Fibroblast of villous mesenchyme (primary cell): Measurements from ENCODE around the gene FIS1. TPM values are rescaled to one million over a fixed set of nuclear protein-coding genes. Genes with fewer than 3 reads are reported as not detected.
"Not testable (repeated sequence)": the region's sequence is repeated elsewhere in the genome, so short reads cannot be mapped to it uniquely, and the experiment has no call there.

Source experiments
- DNase-seq: peaks from one replicate; pipeline ENCODE4 v3.0.0-alpha.2; 2010; ENCODE audit warnings: low read depth
- H3K4me3 ChIP-seq: 2 replicates; pipeline ENCODE4 v1.5.1; 2011; ENCODE audit warnings: low read depth, mild to moderate bottlenecking, low read length
- CTCF ChIP-seq: IDR thresholded peaks from 2 replicates; pipeline ENCODE4 v1.5.1; 2012; ENCODE audit warnings: low read depth, mild to moderate bottlenecking, low read length; ENCODE audit not compliant: insufficient read depth
- total RNA-seq: library from RNA; depleted of rRNA; stranded (reverse); fragments of >200 nt; gene quantifications from 2 replicates; pipeline ENCODE4 v1.2.3, GENCODE V29; 2012

The FIS1 gene
- total RNA-seq, 1 donor, result 123 TPM

GRCh38 chr7:101269664-101270063 is 24.8 kb upstream of the FIS1 start:
- no peak overlapping the region for H3K4me3 ChIP-seq
- TF ChIP-seq CTCF, result no peak
- no peak for DNase-seq

- no peak for TF ChIP-seq CTCF
- no peak for DNase-seq
- H3K4me3 ChIP-seq, result no peak overlapping the region
These were observed 21.0 kb upstream of the FIS1 start for GRCh38 chr7:101265622-101266516.

- peak; percentile 39 for DNase-seq
- H3K4me3 ChIP-seq, result not testable (repeated sequence)
These were observed 19.3 kb upstream of the FIS1 start for GRCh38 chr7:101264102-101264706.

- no peak for TF ChIP-seq CTCF
- DNase-seq, result no peak
- H3K4me3 ChIP-seq, result no peak overlapping the region
These were observed 13.4 kb upstream of the FIS1 start for GRCh38 chr7:101258243-101258731.

- no peak for TF ChIP-seq CTCF
- DNase-seq, result peak; percentile 63
- no peak overlapping the region for H3K4me3 ChIP-seq
These were observed 10.9 kb upstream of the FIS1 start for GRCh38 chr7:101255796-101256195.

GRCh38 chr7:101253199-101253598 is 8.3 kb upstream of the FIS1 start:
- not testable (repeated sequence) for DNase-seq, H3K4me3 ChIP-seq

- TF ChIP-seq CTCF, result no peak
These were observed 7.2 kb upstream of the FIS1 start for GRCh38 chr7:101251871-101252659.

More at GRCh38 chr7:101251871-101252659, 7.2 kb upstream of the FIS1 start:
- peak overlapping the region; percentile 77 for H3K4me3 ChIP-seq
- peak; percentile 99 for DNase-seq
